Upper lobe of right lung (tissue), 1 donor: Measurements from ENCODE around the gene WDR75. TPM values are rescaled to one million over a fixed set of nuclear protein-coding genes. Genes with fewer than 3 reads are reported as not detected.

Source experiments
- ATAC-seq: fragments of 200-7000 bp; cut with Tn5 transposase; one replicate; pipeline ENCODE4 v1.9.1; 2020; ENCODE audit warnings: mild to moderate bottlenecking, moderate library complexity
- DNase-seq: peaks from one replicate; pipeline ENCODE4 v3.0.0-alpha.2; 2020
- H3K27ac ChIP-seq: fragments of 200-600 bp; one replicate; pipeline ENCODE4 v1.8.0; 2022
- H3K27me3 ChIP-seq: fragments of 200-600 bp; one replicate; pipeline ENCODE4 v1.8.0; 2022; ENCODE audit warnings: mild to moderate bottlenecking
- H3K36me3 ChIP-seq: fragments of 200-600 bp; one replicate; pipeline ENCODE4 v1.8.0; 2022
- H3K4me1 ChIP-seq: fragments of 200-600 bp; one replicate; pipeline ENCODE4 v1.8.0; 2022
- H3K4me3 ChIP-seq: fragments of 200-600 bp; one replicate; pipeline ENCODE4 v1.8.0; 2022; ENCODE audit warnings: mild to moderate bottlenecking
- H3K9me3 ChIP-seq: fragments of 200-600 bp; one replicate; pipeline ENCODE4 v1.8.0; 2022
- intact Hi-C: fragments of 100-400 bp; cut with DNase I; formaldehyde crosslinking; loops from one replicate; pipeline ENCODE4 v1.11.0; 2022
- total RNA-seq: library from RNA; stranded (reverse); fragmentation: NEBNext Ultra II Directional; extraction: Animal tissue kit (Norgen Biotek cat#: 25700); gene quantifications from one replicate; pipeline ENCODE4 v1.2.1, GENCODE V29; 2021
- TF ChIP-seq, protein P1 (sequence below): fragments of 200-600 bp; IDR thresholded peaks from one replicate; pipeline ENCODE4 v1.8.0; 2022; ENCODE audit warnings: antibody characterized with exemption
- donor health status: DM: no; HTN: yes; CAD: no; lungs with severe emphysema.

Gene WDR75
- total RNA-seq, 1 donor from 2014 or later: 23.4 TPM

DNA sequence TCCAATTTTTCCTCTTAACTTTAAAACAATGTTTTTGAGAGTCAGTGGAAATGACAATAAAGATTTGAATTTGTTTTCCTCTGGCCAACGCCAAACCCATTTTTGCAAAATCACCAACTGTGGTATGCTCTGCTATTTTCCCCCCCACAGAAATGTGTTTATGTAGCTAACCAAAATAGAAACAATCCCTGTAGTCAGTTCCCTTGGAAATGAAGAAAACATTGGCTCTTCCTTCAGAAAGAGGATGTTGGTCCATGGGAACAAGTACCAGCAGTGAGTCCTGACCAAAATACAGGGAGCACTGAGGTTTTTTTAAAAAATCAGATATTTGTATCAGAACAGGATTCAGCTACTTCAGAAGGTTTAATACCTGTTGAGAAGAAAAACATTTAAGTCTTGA, 74.0 kb downstream of the WDR75 start:
- Histone ChIP-seq H3K4me3 (no peak overlapping the region), H3K27ac (no peak overlapping the region), H3K4me1 (peaks cover 3% of the 10 kb centered on the region), H3K36me3 (no peaks in the 10 kb centered on the region), H3K27me3 (no peaks in the 10 kb centered on the region), H3K9me3 (no peaks in the 10 kb centered on the region)
- intact Hi-C loops: no loop called here
- ATAC-seq (no peak), DNase-seq (no peak)
- TF ChIP-seq, protein P1, sequence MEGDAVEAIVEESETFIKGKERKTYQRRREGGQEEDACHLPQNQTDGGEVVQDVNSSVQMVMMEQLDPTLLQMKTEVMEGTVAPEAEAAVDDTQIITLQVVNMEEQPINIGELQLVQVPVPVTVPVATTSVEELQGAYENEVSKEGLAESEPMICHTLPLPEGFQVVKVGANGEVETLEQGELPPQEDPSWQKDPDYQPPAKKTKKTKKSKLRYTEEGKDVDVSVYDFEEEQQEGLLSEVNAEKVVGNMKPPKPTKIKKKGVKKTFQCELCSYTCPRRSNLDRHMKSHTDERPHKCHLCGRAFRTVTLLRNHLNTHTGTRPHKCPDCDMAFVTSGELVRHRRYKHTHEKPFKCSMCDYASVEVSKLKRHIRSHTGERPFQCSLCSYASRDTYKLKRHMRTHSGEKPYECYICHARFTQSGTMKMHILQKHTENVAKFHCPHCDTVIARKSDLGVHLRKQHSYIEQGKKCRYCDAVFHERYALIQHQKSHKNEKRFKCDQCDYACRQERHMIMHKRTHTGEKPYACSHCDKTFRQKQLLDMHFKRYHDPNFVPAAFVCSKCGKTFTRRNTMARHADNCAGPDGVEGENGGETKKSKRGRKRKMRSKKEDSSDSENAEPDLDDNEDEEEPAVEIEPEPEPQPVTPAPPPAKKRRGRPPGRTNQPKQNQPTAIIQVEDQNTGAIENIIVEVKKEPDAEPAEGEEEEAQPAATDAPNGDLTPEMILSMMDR: no peak

DNA sequence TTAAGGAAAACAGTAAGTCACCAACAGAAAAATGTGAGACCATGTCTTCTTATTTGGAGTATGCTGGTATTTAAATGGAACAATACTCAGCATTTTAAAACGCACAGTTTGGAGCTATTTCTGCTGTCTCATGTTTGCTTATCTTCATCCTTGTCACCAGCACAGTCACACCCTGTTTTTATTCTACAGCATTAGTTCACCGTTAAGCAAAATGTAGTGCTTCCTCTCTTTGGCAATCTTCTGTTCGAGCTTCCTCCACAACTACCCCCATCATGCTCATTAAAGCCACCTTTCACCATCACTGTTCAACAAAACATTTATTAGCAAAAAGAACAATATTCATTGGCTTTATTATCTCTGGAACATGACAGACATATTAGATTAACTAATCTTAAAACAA, 75.3 kb downstream of the WDR75 start:
- ATAC-seq (no peak), DNase-seq (no peak)
- Histone ChIP-seq H3K36me3 (no peaks in the 10 kb centered on the region), H3K27me3 (no peaks in the 10 kb centered on the region), H3K9me3 (no peaks in the 10 kb centered on the region), H3K27ac (no peak overlapping the region), H3K4me3 (no peak overlapping the region), H3K4me1 (peaks cover 3% of the 10 kb centered on the region)
- TF ChIP-seq, protein P1: no peak
- intact Hi-C loops: no loop called here

DNA sequence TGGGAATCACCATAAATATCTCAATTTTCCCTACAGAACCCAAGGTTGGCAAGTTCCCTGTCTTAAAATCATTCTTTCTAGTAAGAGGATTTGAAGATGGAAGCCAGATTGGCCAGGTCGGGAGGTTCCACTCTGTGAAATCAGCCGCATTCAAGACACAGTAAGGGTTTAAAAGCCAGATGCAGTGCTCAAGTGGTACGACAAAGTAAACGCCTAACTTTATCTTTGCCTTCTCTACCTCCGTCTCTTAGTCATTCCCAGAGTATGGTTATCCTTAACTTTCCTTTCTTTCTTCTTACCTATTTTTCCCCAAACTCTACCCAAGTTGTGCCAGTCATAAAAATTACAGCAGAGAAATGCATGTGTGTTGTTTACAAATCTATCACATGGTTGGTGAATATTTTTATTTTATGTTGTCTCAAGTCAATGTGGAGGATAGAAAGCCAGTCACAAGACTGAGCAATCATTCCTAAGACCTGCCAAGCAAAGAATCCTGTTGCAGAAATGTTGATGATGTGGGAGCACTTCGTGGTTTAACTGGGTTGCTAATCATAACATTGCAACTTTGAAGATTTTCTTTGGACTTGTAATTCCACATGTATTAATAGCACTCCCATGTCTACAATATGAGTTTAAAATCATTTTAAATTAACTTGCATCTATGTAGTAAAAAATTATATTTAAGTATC, 76.7 kb downstream of the WDR75 start:
- TF ChIP-seq, protein P1: no peak
- Histone ChIP-seq H3K9me3 (no peaks in the 10 kb centered on the region), H3K4me1 (peaks cover 13% of the 10 kb centered on the region), H3K27ac (no peak overlapping the region), H3K4me3 (no peak overlapping the region), H3K27me3 (no peaks in the 10 kb centered on the region), H3K36me3 (no peaks in the 10 kb centered on the region)
- no peak for DNase-seq
- intact Hi-C loops: no loop called here
- ATAC-seq: no peak

DNA sequence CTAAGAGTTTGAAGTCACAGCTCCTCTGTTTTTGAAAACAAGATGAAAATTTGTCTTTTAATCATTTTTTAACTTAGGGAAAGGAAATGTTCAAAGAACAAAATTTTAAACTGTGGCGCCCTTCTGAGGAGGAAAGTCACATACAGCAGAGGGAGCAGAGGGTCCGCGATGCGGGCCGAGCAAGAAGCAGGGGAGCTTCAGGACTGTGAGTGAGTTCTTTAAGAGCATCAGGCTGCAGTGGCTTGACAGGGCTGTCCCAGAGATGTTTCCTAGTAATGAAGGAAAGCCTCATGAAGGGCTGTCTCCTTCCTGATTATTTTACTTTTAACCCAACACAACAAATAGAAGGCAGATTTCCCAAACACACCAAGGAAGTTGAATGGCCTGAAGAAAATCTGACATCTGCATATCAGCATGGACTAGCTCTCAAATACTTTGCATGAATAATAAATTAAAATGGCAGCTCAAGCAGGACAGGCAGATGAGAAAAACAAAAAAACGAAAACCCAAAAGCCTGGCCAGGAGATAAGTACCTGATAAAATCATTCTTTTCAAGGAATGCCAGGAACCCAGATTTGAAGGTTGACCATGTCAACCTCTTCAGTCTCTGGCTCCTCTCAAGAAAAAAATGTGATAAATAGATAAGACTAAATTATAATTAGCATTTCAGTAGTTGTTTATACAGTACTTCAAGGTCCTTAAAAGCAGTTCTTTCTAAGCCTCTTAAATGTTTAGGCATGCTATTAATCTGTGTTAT, 78.5 kb downstream of the WDR75 start:
- Histone ChIP-seq H3K4me3 (no peak overlapping the region), H3K27ac (no peak overlapping the region), H3K4me1 (peaks cover 10% of the 10 kb centered on the region), H3K36me3 (no peaks in the 10 kb centered on the region), H3K27me3 (no peaks in the 10 kb centered on the region), H3K9me3 (no peaks in the 10 kb centered on the region)
- no peak for DNase-seq
- TF ChIP-seq, protein P1: no peak
- intact Hi-C loops: no loop called here
- ATAC-seq: no peak

DNA sequence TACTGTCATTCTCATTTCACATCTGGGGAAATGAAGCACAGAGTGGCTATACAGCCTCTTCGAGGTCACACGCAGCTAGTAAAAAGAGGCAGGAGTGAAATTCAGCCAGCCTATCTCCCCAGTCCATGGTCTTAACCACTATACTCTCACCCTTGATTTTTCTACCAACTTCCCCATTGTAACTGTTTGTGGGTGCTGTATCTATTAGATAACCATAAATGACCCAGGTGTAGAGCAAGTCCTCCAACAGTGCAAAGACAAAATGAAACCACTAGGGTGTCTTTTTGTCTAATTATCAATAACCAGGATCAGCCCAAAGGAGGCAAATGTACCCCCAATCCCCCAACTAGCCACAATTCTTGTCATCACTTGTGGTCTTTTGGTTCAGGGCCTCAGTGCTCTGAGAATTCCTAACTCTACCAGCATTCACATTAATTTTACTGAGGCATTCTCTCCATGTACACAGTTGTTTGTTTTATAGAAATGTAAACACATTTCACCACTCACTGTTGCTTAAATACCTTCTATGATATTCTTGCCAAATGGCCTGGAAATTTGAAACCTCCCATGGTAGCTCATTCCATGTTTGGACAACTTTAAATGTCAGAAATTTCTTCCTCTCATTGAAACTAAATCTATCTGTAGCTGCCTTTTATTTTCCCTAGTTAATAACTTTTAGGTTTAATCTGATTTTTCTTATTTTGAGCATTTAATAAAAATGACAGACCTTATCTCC, 80.6 kb downstream of the WDR75 start:
- TF ChIP-seq, protein P1: no peak
- Histone ChIP-seq H3K4me1 (peaks cover 10% of the 10 kb centered on the region), H3K27me3 (no peaks in the 10 kb centered on the region), H3K4me3 (no peak overlapping the region), H3K36me3 (no peaks in the 10 kb centered on the region), H3K9me3 (no peaks in the 10 kb centered on the region), H3K27ac (no peak overlapping the region)
- no peak for ATAC-seq
- intact Hi-C loops: no loop called here
- no peak for DNase-seq
